Stimulated activated naive CD4-positive, alpha-beta T cell (primary cell): ENCODE data around the gene PRKAG2.
A peak's percentile ranks its signal among the peaks of the same experiment; 100 is the strongest.
"Not testable (repeated sequence)": the region's sequence is repeated elsewhere in the genome, so short reads cannot be mapped to it uniquely, and the experiment has no call there.

Source experiments
- DNase-seq, 6 experiments: peaks; one replicate each; lab custom pipeline; 2025; lab: John Stamatoyannopoulos, UW

The PRKAG2 gene

GRCh38 chr7:151834271-151835035 is 42.5 kb downstream of the PRKAG2 start:
- peak in 1 of 6 experiments; percentile 7 for DNase-seq

GRCh38 chr7:151833691-151834090 is 43.2 kb downstream of the PRKAG2 start:
- DNase-seq = no peak

DNA sequence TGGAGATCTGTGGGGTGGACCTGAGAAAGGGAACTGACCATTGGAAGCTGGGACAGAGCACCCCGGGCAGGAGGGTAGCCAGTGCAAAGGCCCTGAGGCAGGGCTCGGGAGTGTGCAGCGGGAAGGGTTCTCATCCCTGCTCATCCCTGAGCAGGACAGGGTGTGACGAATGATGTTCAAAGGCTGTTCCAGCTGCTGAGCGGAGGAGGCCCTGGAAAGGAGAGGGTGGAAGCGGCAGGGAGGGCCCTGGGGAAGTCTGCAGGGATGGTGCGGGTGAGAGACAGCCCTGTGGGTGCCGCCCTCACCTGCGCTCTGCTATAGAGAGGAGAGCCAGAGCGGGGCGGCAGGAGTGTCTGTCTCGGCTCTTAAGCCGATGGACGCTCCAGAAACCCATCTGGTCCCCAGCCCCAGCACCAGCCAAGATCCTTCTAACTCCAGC is 43.7 kb downstream of the PRKAG2 start:
- DNase-seq = no peak

GRCh38 chr7:151832656-151833055 is 44.3 kb downstream of the PRKAG2 start:
- DNase-seq = no peak

DNA sequence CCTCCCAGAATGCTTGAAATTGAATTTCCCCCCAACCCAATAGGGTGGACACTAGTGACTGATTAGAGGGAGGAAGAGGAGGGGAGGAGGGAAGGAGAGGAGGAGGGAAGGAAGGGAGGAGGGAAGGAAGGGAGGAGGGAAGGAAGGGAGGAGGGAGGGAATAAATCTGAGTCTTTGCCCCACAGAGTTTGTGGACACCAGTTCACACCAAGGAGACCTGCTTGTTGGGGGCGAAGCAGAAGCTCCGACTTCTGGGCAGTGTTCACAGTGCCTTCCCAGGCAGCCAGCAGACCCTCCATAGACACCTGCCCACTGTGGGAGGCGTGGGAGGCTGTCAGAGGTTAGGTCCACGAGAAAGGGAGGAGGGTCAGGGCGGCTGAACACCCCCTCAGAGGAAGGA is 44.8 kb downstream of the PRKAG2 start:
- no peak for DNase-seq

- no peak for DNase-seq
Observed at GRCh38 chr7:151831606-151832005, 45.3 kb downstream of the PRKAG2 start.

- no peak for DNase-seq
Observed at GRCh38 chr7:151830121-151830830, 46.6 kb downstream of the PRKAG2 start.

- no peak for DNase-seq
Observed at GRCh38 chr7:151829707-151830106, 47.2 kb downstream of the PRKAG2 start.

GRCh38 chr7:151827620-151828019 is 49.3 kb downstream of the PRKAG2 start:
- no peak for DNase-seq

DNA sequence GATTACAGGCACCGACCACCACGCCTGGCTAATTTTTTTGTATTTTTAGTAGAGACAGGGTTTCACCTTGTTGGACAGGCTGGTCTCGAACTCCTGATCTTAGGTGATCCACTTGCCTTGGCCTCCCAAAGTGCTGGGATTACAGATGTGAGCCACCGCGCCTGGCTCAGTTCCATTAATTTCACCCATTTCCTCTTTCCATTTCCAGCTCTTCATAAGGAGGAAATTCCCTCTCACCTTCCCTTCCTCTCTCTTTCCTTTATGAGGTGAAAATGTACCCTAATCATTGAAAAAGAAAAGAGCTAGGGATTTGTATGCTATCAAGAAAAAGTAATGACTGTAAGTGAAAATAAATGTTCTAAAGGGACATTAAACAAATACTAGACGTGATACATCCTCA is 50.6 kb downstream of the PRKAG2 start:
- not testable (repeated sequence) for DNase-seq

GRCh38 chr7:151825721-151826120 is 51.2 kb downstream of the PRKAG2 start:
- DNase-seq = no peak

DNA sequence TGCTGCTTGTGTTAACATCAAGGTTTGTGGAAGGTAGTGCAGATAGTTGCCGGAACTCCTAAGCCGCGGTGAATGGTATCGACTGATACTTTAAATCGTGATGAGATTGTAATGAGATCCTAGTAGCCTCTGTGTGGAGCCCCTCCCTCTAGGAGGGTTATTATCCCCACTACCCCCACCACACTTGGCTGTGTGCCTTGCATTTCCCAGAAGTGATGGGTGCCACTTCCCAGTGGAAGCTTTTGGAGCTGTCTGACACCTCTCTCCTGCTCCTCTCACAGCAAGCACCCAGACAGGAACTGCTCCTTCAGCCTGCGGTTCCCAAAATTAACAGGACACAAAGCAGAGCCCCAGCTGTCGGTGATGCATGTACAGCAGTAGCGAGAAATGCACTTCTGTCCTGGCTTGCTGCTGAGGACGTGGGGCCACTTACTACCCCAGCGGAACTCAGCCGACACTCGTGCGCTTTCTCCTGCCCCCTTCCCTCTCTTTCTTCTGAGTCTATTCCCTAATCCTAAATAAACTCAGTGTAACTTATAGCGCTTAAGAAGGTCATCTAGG is 52.5 kb downstream of the PRKAG2 start:
- DNase-seq = no peak

DNA sequence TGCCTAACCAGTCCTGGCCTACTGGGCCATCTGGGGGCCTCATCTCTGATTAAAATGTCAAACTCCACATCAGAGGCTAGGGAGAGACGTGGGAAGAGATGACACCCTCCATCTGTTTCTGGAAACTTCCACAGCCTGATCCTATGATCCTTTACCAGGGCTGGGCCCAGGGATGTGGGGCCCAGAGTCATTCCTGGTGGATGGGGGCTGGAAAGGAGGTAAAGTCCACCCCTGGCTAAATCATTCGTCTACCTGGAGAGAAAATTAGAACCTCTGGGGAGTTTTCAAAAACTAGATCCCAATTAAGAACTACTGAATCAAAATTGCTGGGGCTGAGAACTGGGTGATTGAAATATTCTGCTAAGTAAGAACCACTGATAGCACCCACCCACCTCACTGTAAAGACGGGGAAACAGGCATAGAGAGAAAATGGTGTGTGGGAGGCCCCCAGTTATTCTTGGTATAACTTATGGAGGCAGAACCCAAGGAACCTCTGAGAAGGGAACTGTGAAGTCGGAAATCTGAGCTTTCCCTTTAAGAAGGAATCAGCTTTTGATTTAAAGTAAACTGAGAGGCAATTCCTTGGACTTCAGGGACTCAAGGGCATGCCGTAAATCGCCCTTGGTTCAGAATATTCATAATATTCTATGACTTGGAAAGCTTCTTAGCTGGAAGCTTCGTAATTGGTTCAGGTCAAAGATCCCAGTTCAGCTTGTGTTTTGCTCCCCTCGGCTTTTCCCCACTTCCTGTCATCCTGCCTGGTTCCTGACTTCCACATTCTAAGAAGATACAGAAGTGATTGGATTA is 53.1 kb downstream of the PRKAG2 start:
- no peak for DNase-seq

GRCh38 chr7:151822541-151823181 is 54.3 kb downstream of the PRKAG2 start:
- no peak for DNase-seq

DNA sequence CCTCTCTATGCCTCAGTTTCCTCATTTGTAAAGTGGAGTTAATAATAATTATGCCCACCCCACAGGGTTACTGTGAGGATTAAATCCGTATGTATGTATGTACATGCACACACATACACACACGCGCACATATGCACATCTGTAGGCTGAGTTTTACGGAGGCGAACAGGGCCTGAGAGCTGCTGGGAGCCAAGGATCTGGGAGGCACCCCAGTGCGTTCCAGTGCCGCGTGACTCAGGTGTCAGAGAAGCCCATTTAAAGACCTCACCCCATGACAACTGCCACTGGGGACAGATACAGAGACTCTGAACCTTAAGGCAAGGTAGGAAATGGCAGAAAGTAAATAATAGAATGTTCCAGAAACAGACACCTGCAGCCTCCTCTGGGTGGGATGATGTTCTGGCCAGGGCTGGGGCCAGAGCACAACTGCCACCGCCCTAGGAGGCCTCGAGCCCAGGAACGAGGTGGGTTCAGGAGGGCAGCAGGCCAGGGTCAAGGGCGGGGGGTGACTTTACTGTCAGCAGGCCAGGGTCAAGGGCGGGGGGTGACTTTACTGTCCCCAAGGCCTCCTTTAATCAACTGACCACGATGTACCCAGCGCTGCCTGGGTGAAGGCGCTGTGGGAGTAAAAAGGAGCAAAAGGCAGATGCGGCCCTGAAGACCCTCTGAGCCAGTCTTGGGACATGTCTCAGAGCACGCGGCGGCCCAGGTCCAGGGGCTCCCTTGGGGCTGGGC is 54.9 kb downstream of the PRKAG2 start:
- DNase-seq = no peak

GRCh38 chr7:151821226-151821625 is 55.7 kb downstream of the PRKAG2 start:
- no peak for DNase-seq

DNA sequence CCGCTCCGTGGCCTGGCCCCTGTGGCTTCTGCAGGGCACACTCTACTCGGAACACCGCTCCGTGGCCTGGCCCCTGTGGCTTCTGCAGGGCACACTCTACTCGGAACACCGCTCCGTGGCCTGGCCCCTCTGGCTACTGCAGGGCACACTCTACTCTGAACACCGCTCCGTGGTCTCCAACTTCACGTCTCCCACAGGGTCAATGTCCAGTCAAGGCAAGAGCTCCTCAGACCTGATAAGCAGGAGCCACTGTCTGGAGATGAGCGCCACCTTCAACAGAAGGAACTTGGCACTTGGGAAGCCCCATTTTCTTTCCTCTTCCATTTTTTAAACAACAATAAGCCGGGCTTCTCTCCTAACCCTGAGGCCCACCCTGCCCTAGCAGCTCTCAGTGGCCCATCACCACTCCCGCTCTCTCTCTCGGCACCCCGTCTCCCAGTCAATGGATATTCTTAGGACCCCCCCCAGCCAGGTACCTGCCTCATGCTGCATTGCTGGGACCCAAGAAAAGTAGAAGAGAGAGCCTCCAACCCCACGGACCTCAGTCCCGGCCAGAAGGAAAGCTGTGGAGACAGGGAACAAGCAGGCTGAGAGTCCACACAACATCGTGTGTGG is 56.3 kb downstream of the PRKAG2 start:
- no peak for DNase-seq

- no peak for DNase-seq
Observed at GRCh38 chr7:151819866-151820265, 57.0 kb downstream of the PRKAG2 start.

GRCh38 chr7:151818674-151819519 is 58.0 kb downstream of the PRKAG2 start:
- no peak for DNase-seq
